ENCODE results near the gene SLC6A20.

Gene SLC6A20

GRCh38 chr3:45781271-45781670 is 15.1 kb downstream of the SLC6A20 start:
- FAIRE-seq (no peak), DNase-seq (ENCODE audit: extremely low spot score, insufficient read length, low read depth) (no peak)

GRCh38 chr3:45779746-45780735 is 16.3 kb downstream of the SLC6A20 start:
- DNase-seq (ENCODE audit: extremely low spot score, insufficient read length, low read depth) (no peak), FAIRE-seq (no peak)

GRCh38 chr3:45778761-45779201 is 17.6 kb downstream of the SLC6A20 start:
- no peak for DNase-seq (ENCODE audit: extremely low spot score, insufficient read length, low read depth)
- FAIRE-seq = no peak

- FAIRE-seq (no peak), DNase-seq (ENCODE audit: extremely low spot score, insufficient read length, low read depth) (no peak)
Observed at GRCh38 chr3:45777746-45778386, 18.5 kb downstream of the SLC6A20 start.

GRCh38 chr3:45777111-45777745 is 19.1 kb downstream of the SLC6A20 start:
- no peak for FAIRE-seq

GRCh38 chr3:45776611-45777010 is 19.7 kb downstream of the SLC6A20 start:
- DNase-seq (ENCODE audit: extremely low spot score, insufficient read length, low read depth) (no peak), FAIRE-seq (no peak)

More at GRCh38 chr3:45777111-45777745, 19.1 kb downstream of the SLC6A20 start:
- DNase-seq (ENCODE audit: extremely low spot score, insufficient read length, low read depth) = no peak

- FAIRE-seq (no peak), DNase-seq (ENCODE audit: extremely low spot score, insufficient read length, low read depth) (no peak)
Observed at GRCh38 chr3:45776301-45776595, 20.1 kb downstream of the SLC6A20 start.

GRCh38 chr3:45775571-45776300 is 20.6 kb downstream of the SLC6A20 start:
- FAIRE-seq (no peak), DNase-seq (ENCODE audit: extremely low spot score, insufficient read length, low read depth) (no peak)

GRCh38 chr3:45774581-45775521 is 21.5 kb downstream of the SLC6A20 start:
- FAIRE-seq (no peak), DNase-seq (ENCODE audit: extremely low spot score, insufficient read length, low read depth) (no peak)

GRCh38 chr3:45773714-45774449 is 22.5 kb downstream of the SLC6A20 start:
- no peak for DNase-seq (ENCODE audit: extremely low spot score, insufficient read length, low read depth)
- FAIRE-seq = no peak

GRCh38 chr3:45773072-45773471 is 23.3 kb downstream of the SLC6A20 start:
- DNase-seq (ENCODE audit: extremely low spot score, insufficient read length, low read depth) = no peak
- no peak for FAIRE-seq

GRCh38 chr3:45772341-45773035 is 23.8 kb downstream of the SLC6A20 start:
- FAIRE-seq (no peak), DNase-seq (ENCODE audit: extremely low spot score, insufficient read length, low read depth) (no peak)

- FAIRE-seq (no peak), DNase-seq (ENCODE audit: extremely low spot score, insufficient read length, low read depth) (no peak)
Observed at GRCh38 chr3:45771831-45772230, 24.5 kb downstream of the SLC6A20 start.

GRCh38 chr3:45771166-45771775 is 25.1 kb downstream of the SLC6A20 start:
- DNase-seq (ENCODE audit: extremely low spot score, insufficient read length, low read depth) (no peak), FAIRE-seq (no peak)

GRCh38 chr3:45765958-45766357 is 30.4 kb downstream of the SLC6A20 start:
- FAIRE-seq = no peak
- DNase-seq (ENCODE audit: extremely low spot score, insufficient read length, low read depth) = no peak

GRCh38 chr3:45765266-45765851 is 31.0 kb downstream of the SLC6A20 start:
- DNase-seq (ENCODE audit: extremely low spot score, insufficient read length, low read depth) (no peak), FAIRE-seq (no peak)

GRCh38 chr3:45763303-45763675 is 33.0 kb downstream of the SLC6A20 start:
- DNase-seq (ENCODE audit: extremely low spot score, insufficient read length, low read depth) = no peak
- FAIRE-seq = no peak

Data from GM18507 (cell line).